CD4-positive, alpha-beta memory T cell (primary cell): ENCODE results near the gene FUZ. TPM values are rescaled to one million over a fixed set of nuclear protein-coding genes. Genes with fewer than 3 reads are reported as not detected.
A peak's percentile ranks its signal among the peaks of the same experiment; 100 is the strongest.

Source experiments
- CTCF ChIA-PET: fragments of 350-600 bp; sonication (Branson Sonifier 250); formaldehyde crosslinking; loops from one replicate; lab custom pipeline; 2021; ENCODE audit warnings: inconsistent platforms; ENCODE audit not compliant: partially characterized antibody; lab: Charles Lee
- POLR2A ChIA-PET: fragments of 350-600 bp; sonication (Branson Sonifier 250); formaldehyde crosslinking; loops from one replicate; lab custom pipeline; 2021; ENCODE audit not compliant: partially characterized antibody; lab: Charles Lee
- DNase-seq, 5 donors: peaks; one replicate each; pipeline versions ENCODE4 v3.0.0 to v3.0.0-alpha.2; 2020 to 2022; ENCODE audit warnings: mixed read lengths in 1 of 5
- H3K27ac ChIP-seq: one replicate; pipeline ENCODE4 v1.7.0; 2013; ENCODE audit warnings: low read depth, low read length
- H3K27me3 ChIP-seq: 2 replicates; pipeline ENCODE4 v1.7.0; 2013; ENCODE audit warnings: mild to moderate bottlenecking, low read length, moderate library complexity; ENCODE audit not compliant: insufficient read depth
- H3K36me3 ChIP-seq: 2 replicates; pipeline ENCODE4 v1.7.0; 2013; ENCODE audit warnings: mild to moderate bottlenecking, low read length, moderate library complexity; ENCODE audit not compliant: insufficient read depth
- H3K4me1 ChIP-seq: 2 replicates; pipeline ENCODE4 v1.7.0; 2013; ENCODE audit warnings: mild to moderate bottlenecking, low read length, moderate library complexity; ENCODE audit not compliant: insufficient read depth
- H3K4me3 ChIP-seq, 2 donors: one replicate each; pipeline ENCODE4 v1.7.0; 2013; ENCODE audit warnings: low read length in 2 of 2, mild to moderate bottlenecking in 1 of 2
- H3K9me3 ChIP-seq, 2 donors: one replicate each; pipeline ENCODE4 v1.7.0; 2013; ENCODE audit warnings: low read length in 2 of 2, control low read depth in 1 of 2; ENCODE audit not compliant: control insufficient read depth in 1 of 2
- H3K27ac Mint-ChIP-seq, 7 donors: one replicate each; pipeline ENCODE4 v1.8.0; 2020 to 2021; ENCODE audit warnings: mixed read lengths in 7 of 7, mild to moderate bottlenecking in 6 of 7, inconsistent platforms in 3 of 7, moderate library complexity in 3 of 7
- H3K27me3 Mint-ChIP-seq, 2 donors: one replicate each; pipeline ENCODE4 v1.8.0; 2020 to 2021; ENCODE audit warnings: mixed read lengths in 2 of 2
- H3K36me3 Mint-ChIP-seq, 2 donors: one replicate each; pipeline ENCODE4 v1.8.0; 2020 to 2021; ENCODE audit warnings: mixed read lengths in 2 of 2, inconsistent platforms in 1 of 2, mild to moderate bottlenecking in 1 of 2
- H3K4me1 Mint-ChIP-seq, 4 donors: one replicate each; pipeline ENCODE4 v1.8.0; 2020 to 2021; ENCODE audit warnings: mixed read lengths in 4 of 4, mild to moderate bottlenecking in 1 of 4
- H3K4me3 Mint-ChIP-seq, 8 donors: one replicate each; pipeline ENCODE4 v1.8.0; 2020 to 2021; ENCODE audit warnings: mixed read lengths in 8 of 8, mild to moderate bottlenecking in 7 of 8, moderate library complexity in 6 of 8, inconsistent platforms in 3 of 8
- H3K9me3 Mint-ChIP-seq, 8 donors: one replicate each; pipeline ENCODE4 v1.8.0; 2020 to 2021; ENCODE audit warnings: mixed read lengths in 8 of 8, mild to moderate bottlenecking in 5 of 8, inconsistent platforms in 3 of 8, moderate library complexity in 1 of 8
- intact Hi-C: fragments of 100-400 bp; cut with micrococcal nuclease; formaldehyde crosslinking; loops from one replicate; pipeline ENCODE4 v1.15.1; 2023
- polyA plus RNA-seq, 2 donors: library from polyadenylated mRNA; unstranded; fragments of 300-500 nt; fragmentation: Illumina TruSeq; gene quantifications; one replicate each; pipeline ENCODE4 v1.2.3, GENCODE V29; 2021
- total RNA-seq, 2 experiments: library from RNA; stranded (reverse); gene quantifications; one replicate each; pipeline ENCODE4 v1.2.3, GENCODE V29; 2021

Gene FUZ
- total and polyA plus RNA-seq, 4 experiments from 2014 or later = 4.9 to 24.1 (median 14.9) TPM

GRCh38 chr19:49792829-49793560, 20.1 kb downstream of the FUZ start:
- H3K27me3 ChIP-seq = no peaks in the 10 kb centered on the region
- Mint-ChIP-seq H3K4me1 (peaks cover 0 to 8% (median 3%) of the 10 kb centered on the region in 4 donors), H3K4me3 (no peak overlapping the region), H3K27me3 (no peaks in the 10 kb centered on the region), H3K9me3 (no peaks in the 10 kb centered on the region), H3K36me3 (peaks cover 29 to 74% of the 10 kb centered on the region in 2 donors), H3K27ac (peak overlapping the region in 1 of 7 donors; percentile 63)
- peaks cover 44% of the 10 kb centered on the region for H3K36me3 ChIP-seq
- intact Hi-C loops = no loop called here
- DNase-seq = no peak
- no peaks in the 10 kb centered on the region for H3K4me1 ChIP-seq
- ChIA-PET CTCF (no interaction called here), POLR2A (interaction anchor here (0.6 kb wide), 1 partner anchor 681 kb away, joined by 3 read pairs; no protein-coding TSS in a partner anchor)
- no peak overlapping the region for H3K27ac ChIP-seq
- H3K9me3 ChIP-seq = no peaks in the 10 kb centered on the region
- H3K4me3 ChIP-seq = no peak overlapping the region

GRCh38 chr19:49791776-49792445, 21.2 kb downstream of the FUZ start:
- H3K9me3 Mint-ChIP-seq = no peaks in the 10 kb centered on the region
- Histone ChIP-seq H3K4me3 (no peak overlapping the region), H3K4me1 (no peaks in the 10 kb centered on the region), H3K27ac (no peak overlapping the region), H3K9me3 (no peaks in the 10 kb centered on the region), H3K36me3 (peaks cover 35% of the 10 kb centered on the region), H3K27me3 (no peaks in the 10 kb centered on the region)
- peaks cover 0 to 8% (median 4%) of the 10 kb centered on the region in 4 donors for H3K4me1 Mint-ChIP-seq
- CTCF ChIA-PET = no interaction called here
- H3K4me3 Mint-ChIP-seq = no peak overlapping the region
- H3K27ac Mint-ChIP-seq = no peak overlapping the region
- H3K27me3 Mint-ChIP-seq = no peaks in the 10 kb centered on the region
- intact Hi-C loops = no loop called here
- DNase-seq = no peak
- H3K36me3 Mint-ChIP-seq = peaks cover 34 to 74% of the 10 kb centered on the region in 2 donors
- POLR2A ChIA-PET = no interaction called here

- no peaks in the 10 kb centered on the region for H3K9me3 ChIP-seq
Observed at GRCh38 chr19:49790866-49791265, 22.2 kb downstream of the FUZ start.

GRCh38 chr19:49788857-49789256, 24.2 kb downstream of the FUZ start:
- Mint-ChIP-seq H3K36me3 (peaks cover 43 to 64% of the 10 kb centered on the region in 2 donors), H3K4me3 (no peak overlapping the region), H3K27ac (no peak overlapping the region), H3K4me1 (peaks cover 8 to 11% (median 9%) of the 10 kb centered on the region in 4 donors), H3K27me3 (no peaks in the 10 kb centered on the region), H3K9me3 (no peaks in the 10 kb centered on the region)
- no peak overlapping the region for H3K4me3 ChIP-seq
- ChIA-PET CTCF (no interaction called here), POLR2A (no interaction called here)
- H3K36me3 ChIP-seq = peaks cover 27% of the 10 kb centered on the region
- no peaks in the 10 kb centered on the region for H3K27me3 ChIP-seq
- no peaks in the 10 kb centered on the region for H3K9me3 ChIP-seq
- H3K4me1 ChIP-seq = no peaks in the 10 kb centered on the region
- no peak overlapping the region for H3K27ac ChIP-seq
- no peak for DNase-seq
- intact Hi-C loops = no loop called here

More at GRCh38 chr19:49790866-49791265, 22.2 kb downstream of the FUZ start:
- H3K27me3 ChIP-seq = no peaks in the 10 kb centered on the region
- no peaks in the 10 kb centered on the region for H3K9me3 Mint-ChIP-seq
- no peaks in the 10 kb centered on the region for H3K27me3 Mint-ChIP-seq
- H3K4me3 Mint-ChIP-seq = no peak overlapping the region
- no peak overlapping the region for H3K27ac ChIP-seq
- H3K4me1 Mint-ChIP-seq = peaks cover 0 to 10% (median 4%) of the 10 kb centered on the region in 4 donors
- H3K4me3 ChIP-seq = no peak overlapping the region
- CTCF ChIA-PET = no interaction called here
- peak overlapping the region in 3 of 7 donors; percentile 30 to 86 (median 31) for H3K27ac Mint-ChIP-seq
- POLR2A ChIA-PET = no interaction called here
- no peak for DNase-seq
- intact Hi-C loops = no loop called here
- peaks cover 36 to 70% of the 10 kb centered on the region in 2 donors for H3K36me3 Mint-ChIP-seq
- H3K36me3 ChIP-seq = peaks cover 24% of the 10 kb centered on the region
- no peaks in the 10 kb centered on the region for H3K4me1 ChIP-seq

GRCh38 chr19:49787746-49788145, 25.3 kb downstream of the FUZ start:
- Mint-ChIP-seq H3K9me3 (no peaks in the 10 kb centered on the region), H3K4me3 (no peak overlapping the region), H3K4me1 (peaks cover 8 to 11% (median 9%) of the 10 kb centered on the region in 4 donors), H3K27me3 (no peaks in the 10 kb centered on the region), H3K27ac (peak overlapping the region in 1 of 7 donors; percentile 64), H3K36me3 (peaks cover 50 to 67% of the 10 kb centered on the region in 2 donors)
- no peaks in the 10 kb centered on the region for H3K27me3 ChIP-seq
- H3K9me3 ChIP-seq = no peaks in the 10 kb centered on the region
- no peak overlapping the region for H3K4me3 ChIP-seq
- H3K4me1 ChIP-seq = no peaks in the 10 kb centered on the region
- ChIA-PET POLR2A (no interaction called here), CTCF (no interaction called here)
- no peak overlapping the region for H3K27ac ChIP-seq
- intact Hi-C loops = no loop called here
- peaks cover 29% of the 10 kb centered on the region for H3K36me3 ChIP-seq
- no peak for DNase-seq

- Histone ChIP-seq H3K9me3 (no peaks in the 10 kb centered on the region), H3K4me1 (no peaks in the 10 kb centered on the region), H3K4me3 (no peak overlapping the region), H3K36me3 (peaks cover 26% of the 10 kb centered on the region), H3K27me3 (no peaks in the 10 kb centered on the region), H3K27ac (no peak overlapping the region)
- intact Hi-C loops = no loop called here
- Mint-ChIP-seq H3K36me3 (peaks cover 51 to 62% of the 10 kb centered on the region in 2 donors), H3K4me1 (peaks cover 8 to 11% (median 9%) of the 10 kb centered on the region in 4 donors), H3K4me3 (no peak overlapping the region), H3K9me3 (no peaks in the 10 kb centered on the region), H3K27ac (peak overlapping the region in 2 of 7 donors; percentile 53 to 56), H3K27me3 (no peaks in the 10 kb centered on the region)
- no peak for DNase-seq
- POLR2A ChIA-PET = no interaction called here
- CTCF ChIA-PET = interaction anchor here (0.6 to 1.3 kb wide), 2 partner anchors 23 to 114 kb away, joined by 3 read pairs; no protein-coding TSS in a partner anchor
Observed at GRCh38 chr19:49786376-49786820, 26.7 kb downstream of the FUZ start.

- no peak for DNase-seq
- Histone ChIP-seq H3K27me3 (no peaks in the 10 kb centered on the region), H3K9me3 (no peaks in the 10 kb centered on the region), H3K36me3 (peaks cover 26% of the 10 kb centered on the region), H3K4me3 (no peak overlapping the region), H3K27ac (no peak overlapping the region), H3K4me1 (no peaks in the 10 kb centered on the region)
- Mint-ChIP-seq H3K36me3 (peaks cover 36 to 51% of the 10 kb centered on the region in 2 donors), H3K27me3 (no peaks in the 10 kb centered on the region), H3K9me3 (no peaks in the 10 kb centered on the region), H3K27ac (peak overlapping the region in 1 of 7 donors; percentile 32), H3K4me1 (peaks cover 10 to 23% (median 14%) of the 10 kb centered on the region in 4 donors), H3K4me3 (no peak overlapping the region)
- ChIA-PET POLR2A (no interaction called here), CTCF (interaction anchor here (0.5 to 1.4 kb wide), 2 partner anchors 40 to 482 kb away, joined by 3 read pairs; no protein-coding TSS in a partner anchor)
- intact Hi-C loops = no loop called here
Observed at GRCh38 chr19:49782515-49782914, 30.6 kb downstream of the FUZ start.
